Endothelial cell of umbilical vein (primary cell): Measurements from ENCODE around the gene SULT2B1. TPM values are rescaled to one million over a fixed set of nuclear protein-coding genes. Genes with fewer than 3 reads are reported as not detected.

Experiments
- BruUV-seq: library from RNA; stranded (reverse); fragments of 400-500 nt; replicated peaks from 2 replicates; lab custom pipeline; 2021; lab: Mats Ljungman, UMichigan
- CTCF ChIA-PET: fragments of 300-600, 350-600 bp; sonication (Branson Sonifier 250); formaldehyde crosslinking; loops from one replicate; lab custom pipeline; 2021; ENCODE audit warnings: antibody characterized with exemption, inconsistent platforms; lab: Charles Lee
- POLR2A ChIA-PET: fragments of 300-600, 350-600 bp; sonication (Branson Sonifier 250); formaldehyde crosslinking; loops from one replicate; lab custom pipeline; 2021; ENCODE audit warnings: antibody characterized with exemption, inconsistent platforms; lab: Charles Lee
- DNase-seq: peaks from one replicate; pipeline ENCODE4 v3.0.0-alpha.2; 2011; ENCODE audit warnings: low read depth, low spot score
- FAIRE-seq: peaks from 2 replicates; lab custom pipeline; 2011; peaks lifted over from hg19 to GRCh38; lab: Jason Lieb, UNC
- H2AFZ ChIP-seq: 2 replicates; pipeline ENCODE4 v1.6.0; 2012; ENCODE audit warnings: low read depth, low read length, control low read depth, inconsistent platforms
- H3K27ac ChIP-seq: 2 replicates; pipeline ENCODE4 v1.5.1; 2011; ENCODE audit warnings: low read depth, mild to moderate bottlenecking, control low read depth, low read length, moderate library complexity; ENCODE audit not compliant: insufficient read depth
- H3K27me3 ChIP-seq, 2 experiments: 2 replicates each; pipeline versions ENCODE4 v1.6.0 to v1.6.1; 2011; ENCODE audit warnings: low read length in 2 of 2, mixed read lengths in 1 of 2; ENCODE audit not compliant: control insufficient read depth in 2 of 2, insufficient read depth in 2 of 2
- H3K36me3 ChIP-seq, 2 experiments: 2 replicates in 1 of 2; 3 replicates in 1 of 2; pipeline ENCODE4 v1.5.1; 2011; ENCODE audit warnings: low read length in 2 of 2, mild to moderate bottlenecking in 1 of 2, moderate library complexity in 1 of 2; ENCODE audit not compliant: control insufficient read depth in 2 of 2, insufficient read depth in 2 of 2; ENCODE audit errors: extremely low read depth in 1 of 2
- H3K4me1 ChIP-seq: 3 replicates; pipeline ENCODE4 v1.5.1; 2011; ENCODE audit warnings: mild to moderate bottlenecking, low read length; ENCODE audit not compliant: control insufficient read depth, insufficient read depth; ENCODE audit errors: extremely low read depth
- H3K4me2 ChIP-seq: 2 replicates; pipeline ENCODE4 v1.6.1; 2011; ENCODE audit warnings: low read length, control low read depth, mixed read lengths; ENCODE audit not compliant: insufficient read depth
- H3K4me3 ChIP-seq, 3 experiments: fragments of 200-600 bp in 1 of 3; sonication (generic), shearing (Covaris generic) in 1 of 3; replicated peaks in 1 of 3; 2 replicates each; pipeline ENCODE4 v1.5.1; 2011 to 2016; ENCODE audit warnings: control low read depth in 3 of 3, low read length in 3 of 3, mild to moderate bottlenecking in 2 of 3, inconsistent platforms in 1 of 3, low read depth in 1 of 3, moderate library complexity in 1 of 3; ENCODE audit not compliant: insufficient read depth in 1 of 3
- H3K79me2 ChIP-seq: 2 replicates; pipeline ENCODE4 v1.6.0; 2012; ENCODE audit warnings: low read length, inconsistent platforms; ENCODE audit not compliant: control insufficient read depth, insufficient read depth
- H3K9ac ChIP-seq: replicated peaks from 2 replicates; pipeline ENCODE3; 2011; ENCODE audit warnings: low read length, control low read depth; ENCODE audit not compliant: insufficient read depth; ENCODE audit errors: extremely low read depth
- H3K9me1 ChIP-seq: replicated peaks from 3 replicates; pipeline ENCODE4 v1.6.0; 2011; ENCODE audit warnings: mild to moderate bottlenecking, low read length; ENCODE audit not compliant: control insufficient read depth, insufficient read depth; ENCODE audit errors: extremely low read depth
- H3K9me3 ChIP-seq: replicated peaks from 2 replicates; pipeline ENCODE4 v1.5.1; 2012; ENCODE audit warnings: low read length, inconsistent platforms; ENCODE audit not compliant: control insufficient read depth, insufficient read depth
- H4K20me1 ChIP-seq: replicated peaks from 2 replicates; pipeline ENCODE3; 2011; ENCODE audit warnings: mild to moderate bottlenecking, low read length; ENCODE audit not compliant: control insufficient read depth, insufficient read depth; ENCODE audit errors: extremely low read depth
- EZH2 ChIP-seq: IDR thresholded peaks from 2 replicates; pipeline ENCODE4 v1.6.1; 2012; ENCODE audit warnings: borderline replicate concordance, low read depth, mild to moderate bottlenecking, moderate library complexity, low read length, inconsistent platforms; ENCODE audit not compliant: severe bottlenecking
- FOS ChIP-seq: IDR thresholded peaks from 2 replicates; pipeline ENCODE4 v1.6.1; 2011; ENCODE audit warnings: mild to moderate bottlenecking, low read length, moderate library complexity, borderline replicate concordance; ENCODE audit not compliant: insufficient read depth
- GATA2 ChIP-seq: IDR thresholded peaks from 2 replicates; pipeline ENCODE4 v1.7.0; 2011; ENCODE audit warnings: low read depth, mild to moderate bottlenecking, moderate library complexity, mixed read lengths, low read length; ENCODE audit not compliant: insufficient read length, insufficient read depth
- JUN ChIP-seq: IDR thresholded peaks from 2 replicates; pipeline ENCODE4 v1.6.1; 2011; ENCODE audit warnings: borderline replicate concordance, low read depth; ENCODE audit not compliant: insufficient read length, insufficient read depth
- MYC ChIP-seq: IDR thresholded peaks from one replicate; pipeline ENCODE4 v1.6.1; 2011; ENCODE audit warnings: mild to moderate bottlenecking, low read depth, low read length
- POLR2A ChIP-seq: IDR thresholded peaks from 2 replicates; pipeline ENCODE4 v1.6.1; 2012; ENCODE audit warnings: low read depth, mild to moderate bottlenecking, control low read depth, low read length
- POLR2AphosphoS5 ChIP-seq: IDR thresholded peaks from 2 replicates; pipeline ENCODE4 v1.6.1; 2012; ENCODE audit warnings: low read depth, mild to moderate bottlenecking, control low read depth, low read length, moderate library complexity; ENCODE audit not compliant: insufficient read depth
- dilution Hi-C: fragments of 300-500 bp; cut with MboI; formaldehyde crosslinking; loops from one replicate; pipeline ENCODE4 v1.15.0; 2019; ENCODE audit warnings: low sequenced_read_pairs; ENCODE audit not compliant: extremely low pct_ligation_motif_present
- intact Hi-C: fragments of 100-400 bp; cut with micrococcal nuclease; formaldehyde crosslinking; loops from one replicate; pipeline ENCODE4 v1.10.0; 2022
- polyA plus RNA-seq, 4 experiments: library from polyadenylated mRNA; depleted of rRNA in 3 of 4; stranded (reverse) in 3 of 4; unstranded in 1 of 4; fragments of >200 nt; gene quantifications; 2 replicates each; pipeline versions ENCODE4 v1.2.1 to v1.2.3, GENCODE V29; 2011 to 2012; ENCODE audit warnings: missing spikeins in 1 of 4
- total RNA-seq: library from RNA; stranded (reverse); gene quantifications from 2 replicates; pipeline ENCODE4 v1.2.3, GENCODE V29; 2021
- TF ChIP-seq, protein P1 (sequence below): IDR thresholded peaks from 2 replicates; pipeline ENCODE4 v1.6.1; 2011; ENCODE audit not compliant: insufficient read depth, insufficient read length
- TF ChIP-seq, protein P2 (sequence below), 2 donors: IDR thresholded peaks; 1 replicate in 1 of 2; 2 replicates in 1 of 2; pipeline ENCODE4 v1.5.1; 2011; ENCODE audit warnings: low read length in 2 of 2, mild to moderate bottlenecking in 2 of 2, moderate library complexity in 2 of 2, control low read depth in 1 of 2, inconsistent platforms in 1 of 2, low read depth in 1 of 2; ENCODE audit not compliant: insufficient read depth in 1 of 2; ENCODE audit errors: extremely low read depth in 1 of 2

Gene SULT2B1
- total and polyA plus RNA-seq, 2 donors (not counting 3 experiments of a cell fraction or from before 2014, with no cell fraction given) = not detected

DNA sequence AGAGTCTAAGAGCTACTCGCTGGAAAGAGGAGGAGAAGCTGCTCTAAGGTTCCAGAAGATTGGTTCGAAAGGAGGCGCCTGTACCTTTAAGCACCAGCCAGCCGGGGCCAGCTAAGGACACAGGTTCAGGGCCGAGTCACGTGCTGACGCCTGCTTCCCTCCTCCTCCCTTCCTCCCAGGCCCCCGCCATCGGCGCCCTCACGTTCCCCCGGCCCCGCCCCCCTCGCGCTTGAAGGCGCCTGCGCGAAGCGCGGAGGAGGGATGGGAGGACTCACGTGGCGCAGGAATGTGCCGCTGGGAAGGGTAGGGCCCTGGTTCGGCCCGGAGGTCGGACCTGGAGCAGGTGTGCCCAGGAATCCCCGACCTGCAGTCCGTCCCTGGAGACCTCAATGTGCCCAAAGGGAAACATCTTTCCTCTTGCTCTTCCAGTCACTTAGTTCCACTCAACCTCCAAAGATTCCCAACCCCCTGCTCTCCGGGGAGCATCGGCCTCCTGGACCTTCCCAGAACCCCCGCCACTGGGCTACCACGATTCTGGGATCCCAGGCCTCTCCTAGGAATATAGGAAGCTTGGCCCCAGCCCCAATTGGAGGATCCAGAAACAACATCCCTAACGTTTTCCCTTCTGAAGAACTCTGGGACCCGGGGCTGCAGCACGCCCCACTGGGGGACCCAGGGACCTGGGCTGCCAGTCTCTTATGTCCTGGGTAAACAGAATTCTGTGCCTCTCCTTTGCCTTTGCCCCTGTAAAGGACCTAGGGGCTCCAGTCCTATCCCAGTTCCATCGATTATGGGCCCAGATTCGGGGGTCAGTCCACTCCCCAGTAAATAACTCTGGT, 82.7 kb downstream of the SULT2B1 start:
- POLR2A ChIA-PET = interaction anchor here (0.9 kb wide), 1 partner anchor 16 kb away, joined by 4 read pairs; the partner anchor contains the start of genes RPL18 and SPHK2
- Histone ChIP-seq H3K4me3 (no peak overlapping the region), H3K27me3 (peaks cover 3 to 11% of the 10 kb centered on the region in 2 experiments), H2AFZ (peak overlapping the region; percentile 36), H3K4me2 (peak overlapping the region; percentile 26), H3K9me1 (no peaks in the 10 kb centered on the region), H3K4me1 (peaks cover 39% of the 10 kb centered on the region), H3K9me3 (no peaks in the 10 kb centered on the region), H3K36me3 (no peaks in the 10 kb centered on the region), H3K9ac (no peak overlapping the region), H3K27ac (no peak overlapping the region), H3K79me2 (no peaks in the 10 kb centered on the region), H4K20me1 (no peaks in the 10 kb centered on the region)
- CTCF ChIA-PET = interaction anchor here (1.0 kb wide), 1 partner anchor 11 kb away, joined by 3 read pairs; the partner anchor contains the start of gene CA11
- DNase-seq (peak; percentile 92), FAIRE-seq (peak; percentile 98)
- BruUV-seq = no TSS peak
- dilution Hi-C loops = no loop called here
- TF ChIP-seq, protein P1, sequence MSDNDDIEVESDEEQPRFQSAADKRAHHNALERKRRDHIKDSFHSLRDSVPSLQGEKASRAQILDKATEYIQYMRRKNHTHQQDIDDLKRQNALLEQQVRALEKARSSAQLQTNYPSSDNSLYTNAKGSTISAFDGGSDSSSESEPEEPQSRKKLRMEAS = peak; percentile 93
- TF ChIP-seq MYC (no peak), POLR2AphosphoS5 (peak; percentile 27), POLR2A (peak; percentile 26)
- intact Hi-C loops = loop anchor here (5.0 to 10.0 kb wide), 2 partner anchors 338 to 360 kb away; partner anchors contain the start of genes GYS1 and RUVBL2

DNA sequence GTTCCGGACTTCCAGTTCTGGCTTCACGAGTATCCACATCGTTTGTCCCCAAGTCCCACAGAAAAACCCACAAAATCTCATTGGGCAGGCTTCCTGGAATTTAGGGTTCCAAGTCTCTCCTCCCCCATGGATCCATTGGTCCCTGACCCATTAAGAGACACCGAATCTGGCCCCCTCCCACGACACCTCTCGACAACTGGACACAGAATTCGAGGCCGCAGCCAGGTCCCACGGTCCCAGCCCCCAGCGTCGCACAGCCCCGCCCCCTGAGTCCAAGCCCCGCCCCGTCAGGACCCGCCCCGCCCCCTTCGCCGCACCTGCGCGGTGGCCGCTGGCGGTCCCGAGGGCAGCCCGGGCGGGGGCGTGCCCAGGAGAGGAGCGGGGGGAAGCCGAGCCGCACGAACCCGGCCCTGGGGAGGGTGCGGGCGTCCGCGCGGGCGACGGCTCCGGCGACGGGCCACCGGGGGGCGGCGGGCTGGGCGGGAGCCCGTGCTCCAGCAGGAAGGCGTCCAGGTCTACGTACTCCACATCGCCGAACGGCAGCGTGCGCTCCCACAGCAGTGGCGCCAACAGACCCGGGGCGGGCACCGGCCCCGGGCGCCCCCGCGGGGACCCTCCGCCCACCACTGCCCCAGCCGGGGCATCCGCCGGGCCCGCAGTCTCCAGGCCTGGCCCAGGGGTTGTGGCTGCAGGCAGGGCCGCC, 83.4 kb downstream of the SULT2B1 start:
- peak overlapping the region; percentile 15 for H2AFZ ChIP-seq

More for the DNA sequence above, 83.4 kb downstream of the SULT2B1 start:
- Histone ChIP-seq H3K4me2 (peak overlapping the region; percentile 37), H4K20me1 (no peaks in the 10 kb centered on the region), H3K27ac (no peak overlapping the region), H3K27me3 (peaks cover 3 to 13% of the 10 kb centered on the region in 2 experiments), H3K9ac (peak overlapping the region; percentile 4), H3K36me3 (no peaks in the 10 kb centered on the region), H3K9me1 (no peaks in the 10 kb centered on the region), H3K9me3 (no peaks in the 10 kb centered on the region), H3K4me3 (peak overlapping the region in 1 of 3 experiments; percentile 34), H3K4me1 (peaks cover 34% of the 10 kb centered on the region), H3K79me2 (no peaks in the 10 kb centered on the region)
- POLR2A ChIA-PET = no interaction called here
- no TSS peak for BruUV-seq
- TF ChIP-seq, protein P1 = no peak
- no peak for TF ChIP-seq EZH2
- TF ChIP-seq, protein P2, sequence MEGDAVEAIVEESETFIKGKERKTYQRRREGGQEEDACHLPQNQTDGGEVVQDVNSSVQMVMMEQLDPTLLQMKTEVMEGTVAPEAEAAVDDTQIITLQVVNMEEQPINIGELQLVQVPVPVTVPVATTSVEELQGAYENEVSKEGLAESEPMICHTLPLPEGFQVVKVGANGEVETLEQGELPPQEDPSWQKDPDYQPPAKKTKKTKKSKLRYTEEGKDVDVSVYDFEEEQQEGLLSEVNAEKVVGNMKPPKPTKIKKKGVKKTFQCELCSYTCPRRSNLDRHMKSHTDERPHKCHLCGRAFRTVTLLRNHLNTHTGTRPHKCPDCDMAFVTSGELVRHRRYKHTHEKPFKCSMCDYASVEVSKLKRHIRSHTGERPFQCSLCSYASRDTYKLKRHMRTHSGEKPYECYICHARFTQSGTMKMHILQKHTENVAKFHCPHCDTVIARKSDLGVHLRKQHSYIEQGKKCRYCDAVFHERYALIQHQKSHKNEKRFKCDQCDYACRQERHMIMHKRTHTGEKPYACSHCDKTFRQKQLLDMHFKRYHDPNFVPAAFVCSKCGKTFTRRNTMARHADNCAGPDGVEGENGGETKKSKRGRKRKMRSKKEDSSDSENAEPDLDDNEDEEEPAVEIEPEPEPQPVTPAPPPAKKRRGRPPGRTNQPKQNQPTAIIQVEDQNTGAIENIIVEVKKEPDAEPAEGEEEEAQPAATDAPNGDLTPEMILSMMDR (IDR thresholded peaks at IDR 0.05; ENCODE audit: extremely low read depth in 1 of 2, insufficient read depth in 1 of 2, low read depth in 1 of 2, low read length in 2 of 2) = no peak
- no peak for TF ChIP-seq MYC
- no peak for TF ChIP-seq POLR2AphosphoS5
- no peak for TF ChIP-seq GATA2
- TF ChIP-seq FOS = no peak
- no peak for TF ChIP-seq POLR2A
- no peak for TF ChIP-seq JUN
- dilution Hi-C loops (no loop called here), intact Hi-C loops (loop anchor here (5.0 to 10.0 kb wide), 2 partner anchors 337 to 359 kb away; partner anchors contain the start of genes GYS1 and RUVBL2)
- CTCF ChIA-PET = no interaction called here
- DNase-seq (peak; percentile 53), FAIRE-seq (peak; percentile 63)
